Measurements from ENCODE around the gene FCHSD2. TPM values are rescaled to one million over a fixed set of nuclear protein-coding genes. Genes with fewer than 3 reads are reported as not detected.

The FCHSD2 gene
- total RNA-seq, 1 donor, result 34.0 TPM

DNA sequence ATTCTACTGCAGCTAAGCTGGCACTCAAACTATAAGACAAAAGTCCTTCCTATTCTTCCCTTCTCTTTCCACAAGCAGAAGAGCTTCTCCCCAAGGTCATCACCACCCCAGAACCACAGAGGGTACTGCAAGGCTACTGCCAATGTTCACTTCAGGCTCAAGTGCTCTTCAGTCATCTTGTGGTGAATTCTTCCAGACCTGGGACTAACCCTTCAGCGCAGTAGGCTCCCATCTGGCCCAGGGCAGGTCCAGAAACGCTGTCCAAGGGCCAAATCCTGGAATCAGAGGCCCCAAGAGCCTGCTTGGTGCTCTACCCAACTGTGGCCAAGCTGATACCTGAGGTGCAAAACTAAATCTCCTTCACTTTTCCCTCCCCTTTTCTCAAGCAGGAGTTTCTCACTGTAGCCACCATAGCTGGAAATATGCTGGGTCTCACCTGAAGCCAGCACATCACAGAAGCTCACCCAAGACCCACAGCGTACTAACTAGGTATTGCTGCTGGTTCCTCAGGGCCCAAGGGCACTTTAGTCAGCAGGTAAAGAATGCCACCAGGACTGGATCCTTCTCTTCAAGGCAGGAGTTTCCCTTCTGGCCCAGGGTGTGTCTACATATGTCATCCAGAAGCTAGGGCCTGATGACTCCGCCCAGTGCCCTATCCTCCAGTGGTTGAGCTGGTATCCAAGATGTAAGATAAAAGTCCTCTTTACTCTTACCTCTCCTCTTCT is 27.8 kb downstream of the FCHSD2 start:
- peaks cover 8% of the 10 kb centered on the region for H3K36me3 ChIP-seq (ENCODE audit: insufficient read depth, low read length)
- no peak overlapping the region for H3K4me2 ChIP-seq (ENCODE audit: insufficient read depth, low read length)
- DNase-seq (ENCODE audit: insufficient read length, low spot score, missing footprints), result no peak
- H3K4me3 ChIP-seq (ENCODE audit: insufficient read depth, low read length), result no peak overlapping the region
- TF ChIP-seq, protein P1, sequence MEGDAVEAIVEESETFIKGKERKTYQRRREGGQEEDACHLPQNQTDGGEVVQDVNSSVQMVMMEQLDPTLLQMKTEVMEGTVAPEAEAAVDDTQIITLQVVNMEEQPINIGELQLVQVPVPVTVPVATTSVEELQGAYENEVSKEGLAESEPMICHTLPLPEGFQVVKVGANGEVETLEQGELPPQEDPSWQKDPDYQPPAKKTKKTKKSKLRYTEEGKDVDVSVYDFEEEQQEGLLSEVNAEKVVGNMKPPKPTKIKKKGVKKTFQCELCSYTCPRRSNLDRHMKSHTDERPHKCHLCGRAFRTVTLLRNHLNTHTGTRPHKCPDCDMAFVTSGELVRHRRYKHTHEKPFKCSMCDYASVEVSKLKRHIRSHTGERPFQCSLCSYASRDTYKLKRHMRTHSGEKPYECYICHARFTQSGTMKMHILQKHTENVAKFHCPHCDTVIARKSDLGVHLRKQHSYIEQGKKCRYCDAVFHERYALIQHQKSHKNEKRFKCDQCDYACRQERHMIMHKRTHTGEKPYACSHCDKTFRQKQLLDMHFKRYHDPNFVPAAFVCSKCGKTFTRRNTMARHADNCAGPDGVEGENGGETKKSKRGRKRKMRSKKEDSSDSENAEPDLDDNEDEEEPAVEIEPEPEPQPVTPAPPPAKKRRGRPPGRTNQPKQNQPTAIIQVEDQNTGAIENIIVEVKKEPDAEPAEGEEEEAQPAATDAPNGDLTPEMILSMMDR (IDR thresholded peaks at IDR 0.05; ENCODE audit: extremely low read depth, low read depth, low read length), result no peak
- no peaks in the 10 kb centered on the region for H3K27me3 ChIP-seq (ENCODE audit: insufficient read depth, low read length)
- H3K79me2 ChIP-seq (ENCODE audit: insufficient read depth, low read length), result peaks cover 37% of the 10 kb centered on the region
- no peaks in the 10 kb centered on the region for H3K4me1 ChIP-seq (ENCODE audit: insufficient read depth, low read length)
- peaks cover 20% of the 10 kb centered on the region for H4K20me1 ChIP-seq (ENCODE audit: insufficient read depth, low read length)
- H3K27ac ChIP-seq (ENCODE audit: low read depth, low read length), result no peak overlapping the region
- H2AFZ ChIP-seq (ENCODE audit: low read length), result no peak overlapping the region
- H3K9me3 ChIP-seq (ENCODE audit: low read depth, low read length), result no peaks in the 10 kb centered on the region

DNA sequence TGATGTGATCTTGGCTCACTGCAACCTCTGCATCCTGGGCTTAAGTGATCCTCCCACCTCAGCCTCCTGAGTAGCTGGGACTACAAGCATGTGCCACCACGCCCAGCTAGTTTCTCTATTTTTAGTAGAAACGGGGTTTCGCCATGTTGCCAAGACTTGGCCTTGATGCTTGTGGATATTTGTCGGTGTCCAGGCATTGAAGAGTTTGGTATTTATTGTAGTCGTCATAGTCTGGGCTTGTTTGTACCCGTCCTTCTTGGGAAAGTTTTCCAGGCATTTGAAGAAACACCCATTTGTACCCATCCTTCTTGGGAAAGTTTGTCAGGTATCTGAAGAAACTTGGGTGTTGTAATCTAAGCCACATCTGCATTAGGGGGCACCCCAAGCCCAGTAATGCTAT is 28.7 kb downstream of the FCHSD2 start:
- Histone ChIP-seq H4K20me1 (ENCODE audit: insufficient read depth, low read length) (peaks cover 16% of the 10 kb centered on the region), H3K36me3 (ENCODE audit: insufficient read depth, low read length) (peaks cover 8% of the 10 kb centered on the region), H3K4me2 (ENCODE audit: insufficient read depth, low read length) (no peak overlapping the region), H3K27me3 (ENCODE audit: insufficient read depth, low read length) (no peaks in the 10 kb centered on the region), H3K4me3 (ENCODE audit: insufficient read depth, low read length) (no peak overlapping the region), H3K79me2 (ENCODE audit: insufficient read depth, low read length) (peaks cover 31% of the 10 kb centered on the region), H2AFZ (ENCODE audit: low read length) (no peak overlapping the region), H3K27ac (ENCODE audit: low read depth, low read length) (no peak overlapping the region), H3K9me3 (ENCODE audit: low read depth, low read length) (no peaks in the 10 kb centered on the region), H3K4me1 (ENCODE audit: insufficient read depth, low read length) (no peaks in the 10 kb centered on the region)
- DNase-seq (ENCODE audit: insufficient read length, low spot score, missing footprints), result no peak
- TF ChIP-seq, protein P1 (IDR thresholded peaks at IDR 0.05; ENCODE audit: extremely low read depth, low read depth, low read length), result no peak

DNA sequence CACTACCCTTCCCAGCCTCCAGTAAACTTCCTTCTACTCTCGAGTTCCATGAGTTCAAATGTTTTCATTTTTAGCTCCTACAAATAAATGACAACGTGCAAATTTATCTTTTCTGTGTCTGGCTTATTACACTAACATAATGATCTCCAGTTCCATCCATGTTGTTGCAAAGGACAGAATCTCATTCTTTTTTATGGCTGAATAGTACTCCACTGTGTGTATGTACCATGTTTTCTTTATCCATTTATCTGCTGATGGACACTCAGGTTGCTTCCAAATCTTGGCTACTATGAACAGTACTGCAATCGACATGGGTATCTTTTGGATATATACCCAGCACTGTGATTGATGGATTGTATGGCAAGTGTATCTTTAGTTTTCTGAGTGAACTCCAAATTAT is 34.5 kb downstream of the FCHSD2 start:
- Histone ChIP-seq H2AFZ (ENCODE audit: low read length) (no peak overlapping the region), H3K4me3 (ENCODE audit: insufficient read depth, low read length) (no peak overlapping the region), H4K20me1 (ENCODE audit: insufficient read depth, low read length) (peaks cover 13% of the 10 kb centered on the region)

DNA sequence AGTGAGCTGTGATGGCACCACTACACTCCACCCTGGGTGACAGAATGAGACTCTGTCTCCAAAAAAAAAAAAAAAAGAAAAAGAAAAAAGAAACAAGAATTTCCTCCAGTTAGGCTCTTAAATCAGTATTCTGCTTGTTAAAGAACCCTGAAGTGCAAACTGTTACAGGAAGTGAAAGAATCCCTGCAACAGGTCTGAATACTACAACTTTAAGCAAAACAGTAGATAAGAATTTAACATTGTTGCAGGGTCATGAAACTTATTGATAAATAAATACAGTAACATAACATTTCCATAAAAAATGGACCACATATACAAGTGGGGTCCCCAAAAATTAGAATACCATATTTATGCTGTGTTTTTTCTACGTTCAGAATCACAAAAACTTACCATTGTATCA is 35.8 kb downstream of the FCHSD2 start:
- Histone ChIP-seq H3K36me3 (ENCODE audit: insufficient read depth, low read length) (no peaks in the 10 kb centered on the region), H4K20me1 (ENCODE audit: insufficient read depth, low read length) (peaks cover 21% of the 10 kb centered on the region), H2AFZ (ENCODE audit: low read length) (no peak overlapping the region), H3K4me1 (ENCODE audit: insufficient read depth, low read length) (no peaks in the 10 kb centered on the region), H3K27ac (ENCODE audit: low read depth, low read length) (no peak overlapping the region), H3K9me3 (ENCODE audit: low read depth, low read length) (no peaks in the 10 kb centered on the region), H3K4me3 (ENCODE audit: insufficient read depth, low read length) (no peak overlapping the region), H3K79me2 (ENCODE audit: insufficient read depth, low read length) (peaks cover 45% of the 10 kb centered on the region), H3K4me2 (ENCODE audit: insufficient read depth, low read length) (no peak overlapping the region), H3K27me3 (ENCODE audit: insufficient read depth, low read length) (no peaks in the 10 kb centered on the region)
- no peak for DNase-seq (ENCODE audit: insufficient read length, low spot score, missing footprints)
- TF ChIP-seq, protein P1 (IDR thresholded peaks at IDR 0.05; ENCODE audit: extremely low read depth, low read depth, low read length), result no peak

More for the DNA sequence above, 34.5 kb downstream of the FCHSD2 start:
- no peaks in the 10 kb centered on the region for H3K36me3 ChIP-seq (ENCODE audit: insufficient read depth, low read length)
- no peak overlapping the region for H3K4me2 ChIP-seq (ENCODE audit: insufficient read depth, low read length)
- H3K79me2 ChIP-seq (ENCODE audit: insufficient read depth, low read length), result peaks cover 36% of the 10 kb centered on the region
- no peaks in the 10 kb centered on the region for H3K4me1 ChIP-seq (ENCODE audit: insufficient read depth, low read length)
- TF ChIP-seq, protein P1 (IDR thresholded peaks at IDR 0.05; ENCODE audit: extremely low read depth, low read depth, low read length), result no peak
- H3K9me3 ChIP-seq (ENCODE audit: low read depth, low read length), result no peaks in the 10 kb centered on the region
- no peak overlapping the region for H3K27ac ChIP-seq (ENCODE audit: low read depth, low read length)
- no peaks in the 10 kb centered on the region for H3K27me3 ChIP-seq (ENCODE audit: insufficient read depth, low read length)
- no peak for DNase-seq (ENCODE audit: insufficient read length, low spot score, missing footprints)
